GM23338 (cell line): ENCODE data around the gene PKP2. TPM values are rescaled to one million over a fixed set of nuclear protein-coding genes. Genes with fewer than 3 reads are reported as not detected.
"Not testable (repeated sequence)": the region's sequence is repeated elsewhere in the genome, so short reads cannot be mapped to it uniquely, and the experiment has no call there.

ENCODE experiments used
- ATAC-seq: fragments of 200-7000 bp; cut with Tn5 transposase; 3 replicates; pipeline ENCODE4 v1.9.1; 2020
- DNase-seq: peaks from one replicate; pipeline ENCODE4 v3.0.0-alpha.2; 2015; ENCODE audit warnings: low spot score
- H2AFZ ChIP-seq: fragments of 200-600 bp; sonication (generic); 2 replicates; pipeline ENCODE4 v1.8.0; 2016; ENCODE audit warnings: antibody characterized with exemption, mild to moderate bottlenecking, moderate library complexity
- H3F3A ChIP-seq: fragments of 200-600 bp; sonication (generic); replicated peaks from 2 replicates; pipeline ENCODE4 v1.8.0; 2017; ENCODE audit warnings: antibody characterized with exemption, mixed run types, low read depth
- H3K27ac ChIP-seq: fragments of 200-600 bp; sonication (generic); 2 replicates; pipeline ENCODE4 v1.6.1; 2016; ENCODE audit warnings: low read depth
- H3K27me3 ChIP-seq: fragments of 200-600 bp; sonication (generic); 2 replicates; pipeline ENCODE4 v1.8.0; 2016; ENCODE audit warnings: mild to moderate bottlenecking, mixed run types, moderate library complexity; ENCODE audit not compliant: insufficient read depth
- H3K36me3 ChIP-seq: fragments of 200-600 bp; sonication (generic); 2 replicates; pipeline ENCODE4 v1.8.0; 2016; ENCODE audit warnings: mild to moderate bottlenecking; ENCODE audit not compliant: insufficient read depth
- H3K4me1 ChIP-seq: fragments of 200-600 bp; sonication (generic); 2 replicates; pipeline ENCODE4 v1.8.0; 2016; ENCODE audit warnings: mild to moderate bottlenecking, moderate library complexity; ENCODE audit not compliant: insufficient read depth
- H3K4me2 ChIP-seq: fragments of 200-600 bp; sonication (generic); 2 replicates; pipeline ENCODE4 v1.7.1; 2017; ENCODE audit warnings: mixed run types
- H3K4me3 ChIP-seq: fragments of 200-600 bp; sonication (generic); 2 replicates; pipeline ENCODE4 v1.6.1; 2016; ENCODE audit warnings: mixed run types
- H3K79me2 ChIP-seq: fragments of 200-600 bp; sonication (generic); replicated peaks from 2 replicates; pipeline ENCODE4 v1.8.0; 2017; ENCODE audit warnings: mild to moderate bottlenecking; ENCODE audit not compliant: insufficient read depth
- H3K9me2 ChIP-seq: fragments of 200-600 bp; sonication (generic); 2 replicates; pipeline ENCODE4 v1.8.0; 2017; ENCODE audit not compliant: insufficient read depth
- H4K20me1 ChIP-seq: fragments of 200-600 bp; sonication (generic); replicated peaks from 2 replicates; pipeline ENCODE4 v1.8.0; 2017; ENCODE audit warnings: mild to moderate bottlenecking; ENCODE audit not compliant: insufficient read depth
- H3K27ac Mint-ChIP-seq: 2 replicates; pipeline ENCODE4 v1.8.0; 2020; ENCODE audit warnings: inconsistent platforms, mild to moderate bottlenecking, moderate library complexity, mixed read lengths
- H3K27me3 Mint-ChIP-seq: 3 replicates; pipeline ENCODE4 v1.8.0; 2022; ENCODE audit warnings: low read depth, mild to moderate bottlenecking, moderate library complexity, mixed read lengths, inconsistent platforms; ENCODE audit not compliant: insufficient read depth, poor library complexity
- H3K36me3 Mint-ChIP-seq: 3 replicates; pipeline ENCODE4 v1.8.0; 2021; ENCODE audit warnings: low read depth, mild to moderate bottlenecking, inconsistent platforms, moderate library complexity, mixed read lengths
- H3K4me1 Mint-ChIP-seq: 3 replicates; pipeline ENCODE4 v1.8.0; 2020; ENCODE audit warnings: mild to moderate bottlenecking, inconsistent platforms, mixed read lengths
- H3K4me3 Mint-ChIP-seq: 3 replicates; pipeline ENCODE4 v1.8.0; 2021; ENCODE audit warnings: moderate library complexity, mild to moderate bottlenecking, inconsistent platforms, mixed read lengths
- H3K9me3 Mint-ChIP-seq: 3 replicates; pipeline ENCODE4 v1.8.0; 2020; ENCODE audit warnings: moderate library complexity, mild to moderate bottlenecking, inconsistent platforms, mixed read lengths
- CREB1 ChIP-seq: fragments of 250-450 bp; sonication (Bioruptor Pico); IDR thresholded peaks from 2 replicates; pipeline ENCODE4 v1.5.0; 2020; ENCODE audit warnings: low read depth, mild to moderate bottlenecking, moderate library complexity
- EZH2 ChIP-seq: fragments of 200-600 bp; sonication (generic); IDR thresholded peaks from one replicate; pipeline ENCODE4 v1.8.0; 2017; ENCODE audit warnings: antibody characterized with exemption, mild to moderate bottlenecking, low read depth; ENCODE audit not compliant: unreplicated experiment
- JUNB ChIP-seq: IDR thresholded peaks from one replicate; pipeline ENCODE4 v1.6.1; 2016; ENCODE audit warnings: antibody characterized with exemption; ENCODE audit not compliant: unreplicated experiment
- POLR2AphosphoS5 ChIP-seq: IDR thresholded peaks from 2 replicates; pipeline ENCODE4 v1.6.1; 2016; ENCODE audit warnings: antibody characterized with exemption, low read depth
- STAT1 ChIP-seq: IDR thresholded peaks from one replicate; pipeline ENCODE4 v1.6.1; 2016; ENCODE audit warnings: antibody characterized with exemption; ENCODE audit not compliant: unreplicated experiment
- ZNF331 ChIP-seq: fragments of 250-450 bp; sonication (Bioruptor Pico); IDR thresholded peaks from 2 replicates; pipeline ENCODE4 v1.5.0; 2020; ENCODE audit warnings: low read depth, mild to moderate bottlenecking, moderate library complexity
- polyA plus RNA-seq: library from polyadenylated mRNA; unstranded; fragments of >200 nt; fragmentation: Nextera tagmentation; extraction: Ambion mirVana; gene quantifications from 2 replicates; pipeline ENCODE4 v1.2.1, GENCODE V29; 2016
- total RNA-seq: library from RNA; depleted of rRNA; stranded (reverse); fragments of >200 nt; shearing (Covaris generic); gene quantifications from 2 replicates; pipeline ENCODE4 v1.2.3, GENCODE V29; 2014
- TF ChIP-seq, protein P1 (sequence below): fragments of 250-450 bp; sonication (Bioruptor Pico); IDR thresholded peaks from 2 replicates; pipeline ENCODE4 v1.5.0; 2020; ENCODE audit warnings: mild to moderate bottlenecking, moderate library complexity
- TF ChIP-seq, protein P2 (sequence below): IDR thresholded peaks from one replicate; pipeline ENCODE4 v1.6.1; 2018; ENCODE audit warnings: antibody characterized with exemption; ENCODE audit not compliant: unreplicated experiment

Gene PKP2
- total and polyA plus RNA-seq, 2 experiments from 2014 or later, result 24.6 to 47.6 TPM

DNA sequence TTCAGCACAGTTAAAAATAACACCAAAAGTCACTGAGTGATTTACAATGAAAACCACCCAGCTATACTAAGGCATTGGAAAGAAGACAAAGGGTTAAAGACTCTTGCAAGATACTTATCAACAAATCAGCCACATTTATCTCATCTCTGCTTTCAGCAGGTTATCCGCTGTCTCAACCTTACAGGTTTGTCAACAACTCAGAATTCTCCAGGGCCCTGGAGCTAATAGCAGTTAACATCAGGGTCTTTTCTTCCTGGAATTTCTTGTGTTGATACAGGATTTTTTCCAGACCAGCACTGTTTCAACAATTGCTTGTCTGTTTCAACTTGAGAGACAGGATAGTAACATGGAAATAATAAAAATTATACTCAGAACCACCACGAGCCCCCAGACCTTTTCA is 3.5 kb downstream of the PKP2 start (continued):
- TF ChIP-seq, protein P1, sequence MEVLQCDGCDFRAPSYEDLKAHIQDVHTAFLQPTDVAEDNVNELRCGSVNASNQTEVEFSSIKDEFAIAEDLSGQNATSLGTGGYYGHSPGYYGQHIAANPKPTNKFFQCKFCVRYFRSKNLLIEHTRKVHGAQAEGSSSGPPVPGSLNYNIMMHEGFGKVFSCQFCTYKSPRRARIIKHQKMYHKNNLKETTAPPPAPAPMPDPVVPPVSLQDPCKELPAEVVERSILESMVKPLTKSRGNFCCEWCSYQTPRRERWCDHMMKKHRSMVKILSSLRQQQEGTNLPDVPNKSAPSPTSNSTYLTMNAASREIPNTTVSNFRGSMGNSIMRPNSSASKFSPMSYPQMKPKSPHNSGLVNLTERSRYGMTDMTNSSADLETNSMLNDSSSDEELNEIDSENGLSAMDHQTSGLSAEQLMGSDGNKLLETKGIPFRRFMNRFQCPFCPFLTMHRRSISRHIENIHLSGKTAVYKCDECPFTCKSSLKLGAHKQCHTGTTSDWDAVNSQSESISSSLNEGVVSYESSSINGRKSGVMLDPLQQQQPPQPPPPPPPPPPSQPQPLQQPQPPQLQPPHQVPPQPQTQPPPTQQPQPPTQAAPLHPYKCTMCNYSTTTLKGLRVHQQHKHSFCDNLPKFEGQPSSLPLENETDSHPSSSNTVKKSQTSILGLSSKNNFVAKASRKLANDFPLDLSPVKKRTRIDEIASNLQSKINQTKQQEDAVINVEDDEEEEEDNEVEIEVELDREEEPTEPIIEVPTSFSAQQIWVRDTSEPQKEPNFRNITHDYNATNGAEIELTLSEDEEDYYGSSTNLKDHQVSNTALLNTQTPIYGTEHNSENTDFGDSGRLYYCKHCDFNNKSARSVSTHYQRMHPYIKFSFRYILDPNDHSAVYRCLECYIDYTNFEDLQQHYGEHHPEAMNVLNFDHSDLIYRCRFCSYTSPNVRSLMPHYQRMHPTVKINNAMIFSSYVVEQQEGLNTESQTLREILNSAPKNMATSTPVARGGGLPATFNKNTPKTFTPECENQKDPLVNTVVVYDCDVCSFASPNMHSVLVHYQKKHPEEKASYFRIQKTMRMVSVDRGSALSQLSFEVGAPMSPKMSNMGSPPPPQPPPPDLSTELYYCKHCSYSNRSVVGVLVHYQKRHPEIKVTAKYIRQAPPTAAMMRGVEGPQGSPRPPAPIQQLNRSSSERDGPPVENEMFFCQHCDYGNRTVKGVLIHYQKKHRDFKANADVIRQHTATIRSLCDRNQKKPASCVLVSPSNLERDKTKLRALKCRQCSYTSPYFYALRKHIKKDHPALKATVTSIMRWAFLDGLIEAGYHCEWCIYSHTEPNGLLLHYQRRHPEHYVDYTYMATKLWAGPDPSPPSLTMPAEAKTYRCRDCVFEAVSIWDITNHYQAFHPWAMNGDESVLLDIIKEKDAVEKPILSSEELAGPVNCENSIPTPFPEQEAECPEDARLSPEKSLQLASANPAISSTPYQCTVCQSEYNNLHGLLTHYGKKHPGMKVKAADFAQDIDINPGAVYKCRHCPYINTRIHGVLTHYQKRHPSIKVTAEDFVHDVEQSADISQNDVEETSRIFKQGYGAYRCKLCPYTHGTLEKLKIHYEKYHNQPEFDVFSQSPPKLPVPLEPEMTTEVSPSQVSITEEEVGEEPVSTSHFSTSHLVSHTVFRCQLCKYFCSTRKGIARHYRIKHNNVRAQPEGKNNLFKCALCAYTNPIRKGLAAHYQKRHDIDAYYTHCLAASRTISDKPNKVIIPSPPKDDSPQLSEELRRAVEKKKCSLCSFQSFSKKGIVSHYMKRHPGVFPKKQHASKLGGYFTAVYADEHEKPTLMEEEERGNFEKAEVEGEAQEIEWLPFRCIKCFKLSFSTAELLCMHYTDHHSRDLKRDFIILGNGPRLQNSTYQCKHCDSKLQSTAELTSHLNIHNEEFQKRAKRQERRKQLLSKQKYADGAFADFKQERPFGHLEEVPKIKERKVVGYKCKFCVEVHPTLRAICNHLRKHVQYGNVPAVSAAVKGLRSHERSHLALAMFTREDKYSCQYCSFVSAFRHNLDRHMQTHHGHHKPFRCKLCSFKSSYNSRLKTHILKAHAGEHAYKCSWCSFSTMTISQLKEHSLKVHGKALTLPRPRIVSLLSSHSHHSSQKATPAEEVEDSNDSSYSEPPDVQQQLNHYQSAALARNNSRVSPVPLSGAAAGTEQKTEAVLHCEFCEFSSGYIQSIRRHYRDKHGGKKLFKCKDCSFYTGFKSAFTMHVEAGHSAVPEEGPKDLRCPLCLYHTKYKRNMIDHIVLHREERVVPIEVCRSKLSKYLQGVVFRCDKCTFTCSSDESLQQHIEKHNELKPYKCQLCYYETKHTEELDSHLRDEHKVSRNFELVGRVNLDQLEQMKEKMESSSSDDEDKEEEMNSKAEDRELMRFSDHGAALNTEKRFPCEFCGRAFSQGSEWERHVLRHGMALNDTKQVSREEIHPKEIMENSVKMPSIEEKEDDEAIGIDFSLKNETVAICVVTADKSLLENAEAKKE, result no peak
- TF ChIP-seq, protein P2, sequence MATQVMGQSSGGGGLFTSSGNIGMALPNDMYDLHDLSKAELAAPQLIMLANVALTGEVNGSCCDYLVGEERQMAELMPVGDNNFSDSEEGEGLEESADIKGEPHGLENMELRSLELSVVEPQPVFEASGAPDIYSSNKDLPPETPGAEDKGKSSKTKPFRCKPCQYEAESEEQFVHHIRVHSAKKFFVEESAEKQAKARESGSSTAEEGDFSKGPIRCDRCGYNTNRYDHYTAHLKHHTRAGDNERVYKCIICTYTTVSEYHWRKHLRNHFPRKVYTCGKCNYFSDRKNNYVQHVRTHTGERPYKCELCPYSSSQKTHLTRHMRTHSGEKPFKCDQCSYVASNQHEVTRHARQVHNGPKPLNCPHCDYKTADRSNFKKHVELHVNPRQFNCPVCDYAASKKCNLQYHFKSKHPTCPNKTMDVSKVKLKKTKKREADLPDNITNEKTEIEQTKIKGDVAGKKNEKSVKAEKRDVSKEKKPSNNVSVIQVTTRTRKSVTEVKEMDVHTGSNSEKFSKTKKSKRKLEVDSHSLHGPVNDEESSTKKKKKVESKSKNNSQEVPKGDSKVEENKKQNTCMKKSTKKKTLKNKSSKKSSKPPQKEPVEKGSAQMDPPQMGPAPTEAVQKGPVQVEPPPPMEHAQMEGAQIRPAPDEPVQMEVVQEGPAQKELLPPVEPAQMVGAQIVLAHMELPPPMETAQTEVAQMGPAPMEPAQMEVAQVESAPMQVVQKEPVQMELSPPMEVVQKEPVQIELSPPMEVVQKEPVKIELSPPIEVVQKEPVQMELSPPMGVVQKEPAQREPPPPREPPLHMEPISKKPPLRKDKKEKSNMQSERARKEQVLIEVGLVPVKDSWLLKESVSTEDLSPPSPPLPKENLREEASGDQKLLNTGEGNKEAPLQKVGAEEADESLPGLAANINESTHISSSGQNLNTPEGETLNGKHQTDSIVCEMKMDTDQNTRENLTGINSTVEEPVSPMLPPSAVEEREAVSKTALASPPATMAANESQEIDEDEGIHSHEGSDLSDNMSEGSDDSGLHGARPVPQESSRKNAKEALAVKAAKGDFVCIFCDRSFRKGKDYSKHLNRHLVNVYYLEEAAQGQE, result no peak
- TF ChIP-seq POLR2AphosphoS5 (no peak), EZH2 (no peak), ZNF331 (CRISPR knock-in tag) (no peak), STAT1 (no peak), CREB1 (no peak), JUNB (no peak)

DNA sequence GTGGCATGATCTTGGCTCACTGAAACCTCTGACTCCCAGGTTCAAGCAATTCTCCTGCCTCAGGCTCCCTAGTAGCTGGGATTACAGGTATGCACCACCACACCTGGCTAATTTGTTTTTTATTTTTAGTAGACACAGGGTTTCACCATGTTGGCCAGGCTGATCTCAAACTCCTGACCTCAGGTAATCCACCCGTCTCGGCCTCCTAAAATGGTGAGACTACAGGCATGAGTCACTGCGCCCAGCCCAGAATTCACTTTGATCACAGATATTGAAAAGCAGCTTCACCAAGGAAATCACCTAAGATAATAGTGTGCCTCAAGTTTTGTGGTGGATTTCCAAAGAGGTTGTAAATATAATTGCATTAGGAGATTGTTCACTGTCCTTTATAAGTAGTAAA is 4.2 kb downstream of the PKP2 start:
- H3K4me1 ChIP-seq, result peaks cover 39% of the 10 kb centered on the region
- H4K20me1 ChIP-seq, H3K27me3 ChIP-seq, H3K36me3 ChIP-seq, H2AFZ ChIP-seq, H3K9me2 ChIP-seq, H3K9me3 Mint-ChIP-seq, H3F3A ChIP-seq, ATAC-seq, H3K36me3 Mint-ChIP-seq: not testable (repeated sequence)
- Mint-ChIP-seq H3K27me3 (peaks cover 11% of the 10 kb centered on the region), H3K27ac (peak overlapping the region; percentile 97), H3K4me3 (peak overlapping the region; percentile 47), H3K4me1 (peaks cover 47% of the 10 kb centered on the region)
- H3K79me2 ChIP-seq, result peaks cover 65% of the 10 kb centered on the region
- peak; percentile 32 for DNase-seq
- H3K27ac ChIP-seq, result peak overlapping the region; percentile 96
- H3K4me3 ChIP-seq, result peak overlapping the region; percentile 17; the same call in 1 of the 2 replicates
- peak overlapping the region; percentile 66 for H3K4me2 ChIP-seq
